GM19043 (cell line): ENCODE data around the gene PABPN1L.

Experiments used
- ATAC-seq: cut with Tn5 transposase; IDR thresholded peaks from one replicate; pipeline ENCODE4 v1.9.1; 2021; ENCODE audit warnings: low read depth; ENCODE audit not compliant: unreplicated experiment

PABPN1L gene

DNA sequence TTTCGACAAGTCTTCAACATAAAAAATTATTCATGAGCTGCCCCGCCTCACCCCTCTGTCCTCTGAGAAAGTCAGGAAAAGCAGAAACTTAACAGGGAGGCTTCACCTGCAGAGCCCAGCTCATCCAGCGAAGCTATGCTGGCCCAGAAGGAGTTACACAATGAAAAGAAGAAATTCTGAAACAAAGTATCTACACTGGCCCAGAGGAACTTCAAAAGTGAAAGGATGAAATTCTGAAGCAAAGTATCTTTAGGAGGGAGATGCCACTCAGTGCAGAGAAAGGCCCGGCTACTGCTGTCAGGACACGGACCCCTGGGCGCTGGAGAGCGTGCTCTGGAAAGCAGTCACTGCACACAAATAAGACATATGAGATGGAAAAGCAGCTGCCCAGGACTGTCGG, 11.3 kb downstream of the PABPN1L start:
- ATAC-seq: no peak

DNA sequence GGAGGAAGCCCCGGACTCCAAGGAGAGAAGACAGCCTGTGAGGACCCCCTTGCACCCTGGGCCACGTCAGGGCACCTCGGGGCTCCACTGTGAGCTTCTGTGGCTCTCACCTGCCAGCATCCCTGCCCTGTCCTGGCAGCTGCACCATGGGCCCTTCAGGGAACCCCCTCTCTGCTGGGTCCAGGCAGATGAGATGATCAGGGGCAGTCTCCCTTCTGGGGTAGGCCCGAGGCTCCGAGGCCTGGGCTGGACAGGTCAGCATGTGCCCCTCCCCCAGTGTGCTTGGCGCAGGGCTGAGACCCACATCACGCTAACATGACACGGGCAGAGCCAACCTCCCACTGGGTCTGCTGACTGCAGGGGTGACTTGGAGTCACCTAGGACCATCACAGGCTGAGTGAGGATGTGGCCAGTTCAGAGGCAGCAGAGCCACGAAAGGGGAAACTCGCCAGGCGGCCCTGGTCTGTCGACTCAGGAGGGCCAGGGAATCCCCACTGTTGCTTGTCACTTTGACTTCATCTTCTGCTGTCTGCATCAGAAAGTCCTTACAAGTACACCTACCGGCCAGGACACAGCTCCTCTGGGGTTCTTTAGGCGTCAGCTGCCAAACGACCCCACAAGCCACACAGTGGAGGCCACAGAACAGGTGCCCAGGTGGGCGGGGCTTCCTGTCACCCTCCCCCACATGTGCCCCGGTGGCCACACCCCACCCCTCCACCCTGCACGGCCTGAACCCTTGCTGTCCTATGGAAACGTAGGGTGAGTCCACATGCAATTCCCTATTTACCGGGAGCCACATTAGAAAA, 12.0 kb downstream of the PABPN1L start:
- ATAC-seq: no peak

- no peak for ATAC-seq
These were observed 13.0 kb downstream of the PABPN1L start for GRCh38 chr16:88853325-88853941.

DNA sequence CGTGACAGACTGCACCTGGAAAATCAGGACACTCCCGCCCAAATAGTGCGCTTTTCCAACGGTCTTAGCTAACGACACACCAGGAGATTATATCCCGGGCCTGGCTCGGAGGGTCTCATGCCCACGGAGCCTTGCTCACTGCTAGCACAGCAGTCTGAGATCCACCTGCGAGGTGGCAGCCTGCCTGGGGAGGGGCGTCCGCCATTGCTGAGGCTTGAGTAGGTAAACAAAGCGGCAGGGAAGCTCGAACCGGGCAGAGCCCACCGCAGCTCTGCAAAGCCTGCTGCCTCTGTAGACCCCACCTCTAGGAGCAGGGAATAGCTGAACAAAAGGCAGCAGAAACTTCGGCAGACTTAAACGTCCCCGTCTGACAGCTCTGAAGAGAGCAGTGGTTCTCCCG, 14.8 kb downstream of the PABPN1L start:
- no peak for ATAC-seq

DNA sequence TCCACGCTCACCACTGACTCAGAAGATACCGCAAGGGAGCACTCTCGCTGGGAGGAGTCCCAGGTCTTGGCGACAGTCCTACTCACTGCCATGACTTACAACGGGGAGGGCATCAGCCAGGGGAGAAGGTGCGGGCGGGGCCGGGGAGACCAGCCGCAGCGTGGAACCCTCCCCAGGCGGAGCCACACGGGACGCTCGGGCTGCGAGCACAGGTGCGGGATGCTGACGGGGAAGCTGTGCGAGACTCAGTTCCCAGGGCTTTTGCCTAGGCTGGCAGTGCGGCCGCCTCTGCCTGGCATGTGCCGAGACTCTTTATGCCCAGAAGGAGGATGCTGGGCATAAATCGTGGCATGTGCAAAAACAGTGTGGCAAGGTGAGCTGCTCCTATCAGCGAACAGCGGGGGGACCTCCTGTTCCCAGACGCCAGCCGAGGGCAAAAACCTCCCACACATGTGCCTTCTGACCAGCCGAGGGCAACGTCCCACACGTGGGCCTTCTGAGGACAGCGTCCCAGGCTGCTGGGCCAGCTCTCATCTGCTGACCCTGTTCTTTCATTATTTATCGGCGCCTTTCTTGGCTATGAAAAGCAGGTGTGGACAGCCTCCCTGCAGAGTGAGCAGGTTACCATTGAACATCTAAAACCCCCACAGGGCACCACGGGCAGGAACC, 15.8 kb downstream of the PABPN1L start:
- ATAC-seq: no peak

GRCh38 chr16:88848557-88848956, 17.9 kb downstream of the PABPN1L start:
- no peak for ATAC-seq

DNA sequence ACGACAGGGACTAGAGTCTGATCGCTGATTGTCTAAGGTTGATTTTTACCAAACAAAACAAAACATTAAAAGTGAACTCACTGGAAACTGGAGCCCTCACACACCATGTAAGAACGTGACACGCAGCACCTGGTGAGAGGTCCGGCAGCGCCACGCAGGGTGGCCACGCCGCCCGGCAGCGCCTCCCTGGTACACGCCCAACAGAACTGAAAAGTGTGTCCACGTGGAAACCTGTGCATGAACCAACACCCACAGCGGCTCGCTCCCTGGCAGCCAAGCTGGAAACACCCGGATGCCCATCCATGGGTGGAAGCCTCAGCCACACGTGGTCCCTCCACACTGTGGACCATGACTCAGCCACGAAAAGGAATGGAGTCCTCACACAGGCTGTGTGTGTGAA, 18.8 kb downstream of the PABPN1L start:
- ATAC-seq: no peak

GRCh38 chr16:88846088-88846487, 20.4 kb downstream of the PABPN1L start:
- ATAC-seq: no peak

- ATAC-seq: no peak
These were observed 21.9 kb downstream of the PABPN1L start for GRCh38 chr16:88844419-88845036.

DNA sequence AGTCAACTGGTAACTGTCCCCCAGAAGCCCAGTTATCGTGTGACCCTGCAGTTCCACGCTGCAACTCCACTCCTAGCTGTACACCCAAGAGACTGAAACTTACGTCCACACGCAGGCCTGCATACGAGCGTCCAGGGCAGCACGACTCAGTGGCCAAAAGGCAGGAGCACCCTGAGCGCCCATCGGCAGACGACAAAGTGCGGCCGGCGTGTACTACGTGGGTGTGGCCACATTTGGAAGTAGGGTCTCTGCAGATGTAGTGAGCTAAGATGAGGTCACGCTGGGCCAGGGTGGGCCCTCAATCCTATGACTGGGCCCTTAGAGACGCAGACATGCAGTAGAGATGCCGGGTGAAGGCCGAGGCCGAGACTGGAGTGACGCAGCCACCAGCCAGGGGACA, 23.2 kb downstream of the PABPN1L start:
- ATAC-seq: no peak

DNA sequence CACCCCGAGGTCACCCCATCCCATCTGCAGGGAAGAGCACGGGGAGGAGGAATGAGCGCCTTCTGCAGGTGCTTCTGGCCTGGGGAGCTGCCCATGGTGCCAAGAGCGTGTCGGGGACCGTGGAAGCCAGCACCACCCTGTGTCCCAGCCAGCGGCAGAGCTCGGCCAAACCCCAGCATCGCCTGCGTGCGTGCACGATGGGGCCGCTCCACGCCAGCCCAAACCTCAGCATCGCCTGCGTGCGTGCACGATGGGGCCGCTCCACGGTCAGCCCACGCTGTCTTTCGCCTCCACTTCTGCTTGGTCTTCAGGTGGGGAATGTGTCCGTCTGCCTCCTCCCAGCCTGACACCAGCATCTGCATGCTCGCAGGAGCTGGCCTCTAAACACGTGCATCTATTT, 23.7 kb downstream of the PABPN1L start:
- no peak for ATAC-seq

DNA sequence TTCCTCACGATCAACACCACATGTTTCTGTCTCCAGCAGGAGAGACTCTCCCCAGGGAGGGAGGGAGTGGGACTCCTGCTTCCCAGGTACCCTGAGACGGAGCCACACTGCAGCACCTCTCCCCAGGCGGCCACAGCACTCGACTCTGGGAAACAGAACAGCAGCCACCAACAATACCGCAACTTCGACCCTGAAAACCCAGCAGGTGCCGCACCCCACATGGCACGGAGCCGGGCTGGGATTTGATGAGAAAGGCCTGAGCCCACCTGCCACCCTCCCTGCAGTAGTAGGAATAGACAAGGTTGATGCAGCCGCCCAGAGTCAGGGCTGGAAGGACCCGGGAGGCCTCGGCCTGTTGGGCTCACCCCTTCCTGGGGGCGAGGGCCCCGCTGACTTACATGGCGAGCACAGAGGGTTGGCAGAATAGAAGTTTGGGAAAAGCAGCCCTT, 24.1 kb downstream of the PABPN1L start:
- ATAC-seq: no peak

DNA sequence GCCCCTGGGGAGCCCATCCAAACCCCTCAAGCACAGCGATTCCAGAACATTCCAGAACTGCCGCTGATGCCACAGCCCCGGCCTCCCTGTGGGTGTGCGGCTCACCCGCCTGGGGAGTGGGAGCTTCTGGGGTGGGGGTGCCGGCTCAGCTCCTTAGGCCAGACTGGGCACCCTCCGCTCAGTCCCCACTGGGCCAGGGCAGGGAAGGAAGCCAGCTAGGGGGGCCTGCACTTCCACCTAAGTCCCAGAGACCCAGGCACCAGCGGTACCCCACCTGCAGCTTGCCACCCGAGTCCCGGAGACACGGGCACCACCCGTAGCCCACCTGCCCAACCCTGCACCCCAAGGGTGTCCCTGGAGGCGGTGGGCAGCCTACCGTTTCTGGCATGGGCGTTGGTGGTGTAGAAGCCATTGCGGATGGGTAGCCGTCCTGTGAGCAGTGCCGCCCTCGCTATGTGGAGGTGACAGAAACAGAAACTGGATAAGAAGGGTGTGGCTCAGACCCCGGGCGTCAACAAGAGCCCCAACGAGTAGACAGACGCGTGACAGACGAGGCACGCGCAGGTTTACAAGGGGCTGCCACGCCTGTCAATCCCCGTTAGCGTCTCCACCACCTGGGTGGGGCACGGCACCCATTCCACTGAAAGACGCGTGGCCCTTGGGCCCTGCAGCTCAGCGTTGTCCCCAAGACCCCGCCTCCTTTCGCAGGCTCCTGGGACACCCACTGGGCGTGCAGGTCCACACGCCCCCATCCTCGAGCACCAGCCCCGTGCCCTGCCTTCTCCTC, 24.7 kb downstream of the PABPN1L start:
- ATAC-seq: no peak

DNA sequence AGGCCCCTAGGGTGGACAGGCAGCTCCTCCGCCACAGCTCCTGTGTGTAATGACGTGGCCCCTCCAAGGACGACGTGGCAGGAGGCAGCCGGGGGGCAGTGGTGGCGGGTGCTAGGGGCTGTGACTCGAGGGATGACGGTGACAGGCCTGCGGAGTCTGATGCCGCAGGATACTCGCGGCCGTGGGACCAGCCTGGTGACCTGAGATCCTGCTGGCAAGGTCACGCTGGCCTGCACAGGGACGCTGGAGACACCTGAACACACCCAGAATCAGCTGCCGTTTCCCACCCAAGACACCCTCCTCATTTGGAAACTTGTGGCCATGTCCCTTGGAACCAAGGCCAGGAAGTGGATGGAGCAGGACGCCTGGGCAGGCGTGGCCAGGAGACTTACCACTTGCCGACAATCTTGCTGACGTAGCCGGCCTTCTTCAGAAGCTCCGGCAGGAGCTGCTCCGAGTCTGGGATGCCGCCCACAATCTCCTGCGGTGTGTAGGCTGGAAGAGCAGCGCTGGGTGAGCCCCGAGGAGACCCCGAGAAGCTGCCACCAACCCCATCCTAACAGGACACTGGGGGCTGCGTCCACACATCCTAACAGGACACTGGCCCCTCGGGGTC, 25.8 kb downstream of the PABPN1L start:
- no peak for ATAC-seq

DNA sequence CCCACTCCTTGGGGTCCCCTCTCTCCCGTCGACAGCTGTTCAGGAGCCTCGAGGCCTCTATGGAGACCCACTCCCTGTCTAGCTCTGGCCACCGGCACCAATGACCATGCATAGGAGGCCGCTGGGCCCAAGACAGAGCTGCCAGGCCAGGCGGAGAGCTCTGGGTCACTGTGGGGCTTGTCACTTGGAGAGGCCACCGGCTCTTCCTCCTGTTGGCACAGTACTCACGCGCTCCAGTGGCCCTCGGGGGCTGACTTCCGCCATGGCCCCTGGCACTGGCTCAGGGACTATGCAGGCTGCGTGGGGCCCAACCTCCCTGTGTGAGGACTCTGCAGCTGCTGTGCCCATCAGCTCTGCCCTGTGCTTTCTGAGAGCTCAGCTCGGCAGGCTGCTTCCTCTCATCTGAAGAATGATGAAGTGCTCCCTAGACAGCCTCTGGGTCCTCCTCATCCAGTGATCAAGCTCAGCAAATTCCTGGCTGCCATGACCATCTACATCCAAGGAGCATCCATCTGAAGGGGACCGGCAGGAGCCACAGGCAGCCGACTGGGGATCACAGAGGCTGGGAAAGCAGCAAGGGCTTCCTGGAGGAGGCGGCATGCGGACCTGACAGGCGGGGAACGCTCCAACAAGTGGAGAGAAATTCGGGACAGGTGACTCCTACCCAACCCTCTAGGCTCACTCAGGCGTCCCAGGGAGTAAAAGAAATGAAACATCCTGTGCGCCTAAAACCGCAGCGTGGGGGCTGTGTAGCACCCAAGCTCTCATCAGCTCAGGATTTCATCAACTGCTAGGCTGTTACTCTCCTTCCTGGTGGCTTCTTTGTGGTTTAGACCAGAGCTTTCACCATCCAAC, 26.5 kb downstream of the PABPN1L start:
- no peak for ATAC-seq

DNA sequence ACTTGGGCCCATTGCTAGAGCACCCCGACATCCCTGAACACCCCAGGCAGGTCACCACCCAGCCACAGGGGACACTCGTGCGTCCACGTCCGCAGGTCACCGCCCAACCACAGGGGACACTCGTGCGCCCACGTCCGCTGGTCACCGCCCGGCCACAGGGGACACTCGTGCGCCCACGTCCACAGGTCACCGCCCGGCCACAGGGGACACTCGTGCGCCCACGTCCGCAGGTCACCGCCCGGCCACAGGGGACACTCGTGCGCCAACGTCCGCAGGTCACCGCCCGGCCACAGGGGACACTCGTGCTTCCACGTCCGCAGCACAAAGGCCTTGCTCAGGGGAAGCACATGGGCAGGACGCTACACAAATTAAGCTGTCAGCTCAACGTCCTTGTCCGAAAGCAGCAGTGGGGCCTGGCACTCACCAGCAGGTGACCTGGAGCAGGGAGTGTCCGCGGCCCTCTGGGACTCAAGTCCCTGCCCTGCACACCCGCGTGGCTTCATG, 27.4 kb downstream of the PABPN1L start:
- no peak for ATAC-seq

DNA sequence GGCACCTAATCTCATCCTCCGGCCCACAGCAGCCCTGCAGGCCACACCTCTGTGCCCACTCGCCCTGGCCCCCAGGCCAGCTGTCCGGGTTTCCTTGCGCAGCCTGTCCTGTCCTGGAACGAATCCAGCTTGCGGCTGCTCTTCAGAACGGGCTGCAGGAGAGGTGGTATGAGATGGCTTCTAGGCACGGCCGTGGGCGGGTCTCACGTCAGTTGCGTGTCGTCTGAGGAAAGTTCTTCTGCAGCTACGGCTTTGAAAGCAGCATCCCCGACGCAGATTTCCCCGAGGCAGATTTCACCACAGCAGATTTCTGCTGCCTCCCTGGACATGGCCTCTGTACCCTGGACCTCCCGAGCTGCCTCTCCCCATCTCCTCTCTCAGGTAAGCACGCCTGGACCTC, 27.9 kb downstream of the PABPN1L start:
- no peak for ATAC-seq

GRCh38 chr16:88837806-88838205, 28.7 kb downstream of the PABPN1L start:
- ATAC-seq: no peak

- no peak for ATAC-seq
These were observed 29.7 kb downstream of the PABPN1L start for GRCh38 chr16:88836791-88837190.
